GM21576 (cell line): ENCODE data around the gene PTPRK.
"Not testable (repeated sequence)": the region's sequence is repeated elsewhere in the genome, so short reads cannot be mapped to it uniquely, and the experiment has no call there.

Experiments
- ATAC-seq: cut with Tn5 transposase; IDR thresholded peaks from one replicate; pipeline ENCODE4 v1.9.1; 2021; ENCODE audit warnings: mild to moderate bottlenecking, moderate library complexity; ENCODE audit not compliant: unreplicated experiment

PTPRK gene

DNA sequence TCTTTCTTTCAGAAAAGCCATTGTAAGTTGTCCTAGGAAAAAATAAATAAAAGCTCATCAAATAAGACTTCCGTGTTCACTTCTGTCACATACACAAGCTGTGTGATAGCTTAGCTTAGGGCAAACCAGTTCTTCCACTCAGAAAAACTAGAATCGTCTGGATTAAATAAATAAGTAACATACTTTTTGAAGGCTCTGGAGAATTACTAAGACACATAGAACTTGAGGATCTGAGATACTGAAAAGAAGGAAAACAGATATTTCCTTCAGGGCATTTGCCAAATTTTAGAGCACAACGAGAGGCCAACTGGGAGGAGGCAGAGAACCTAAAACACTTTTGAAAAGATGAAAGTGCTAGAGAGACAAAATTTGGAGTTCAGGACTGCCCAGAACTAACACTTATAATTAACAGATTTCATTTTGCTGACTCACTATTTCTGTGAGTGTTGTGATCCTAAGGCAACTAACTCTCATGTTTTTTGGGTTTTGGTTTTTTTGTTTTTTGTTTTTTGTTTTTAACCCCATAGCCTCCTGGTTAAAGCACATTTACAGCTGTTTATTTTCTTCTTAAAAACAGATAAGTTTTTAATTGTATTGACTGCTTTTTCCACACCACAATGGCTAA is 580.8 kb downstream of the PTPRK start:
- ATAC-seq: no peak

DNA sequence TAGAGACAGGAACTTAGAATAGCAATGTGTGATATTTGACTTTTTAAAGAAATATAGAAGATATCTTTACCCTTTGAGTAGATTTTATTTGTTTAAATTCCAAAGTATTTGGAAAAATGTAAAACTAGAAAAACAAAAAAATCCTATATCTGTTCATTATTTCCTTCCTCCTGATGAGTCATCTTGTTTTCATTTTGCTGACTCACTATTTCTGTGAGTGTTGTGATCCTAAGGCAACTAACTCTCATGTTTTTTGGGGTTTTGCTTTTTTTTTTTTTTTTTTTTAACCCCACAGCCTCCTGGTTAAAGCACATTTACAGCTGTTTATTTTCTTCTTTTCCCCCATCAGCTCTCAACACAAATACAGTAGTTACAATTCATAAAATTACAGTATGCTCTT is 581.7 kb downstream of the PTPRK start:
- ATAC-seq: no peak

DNA sequence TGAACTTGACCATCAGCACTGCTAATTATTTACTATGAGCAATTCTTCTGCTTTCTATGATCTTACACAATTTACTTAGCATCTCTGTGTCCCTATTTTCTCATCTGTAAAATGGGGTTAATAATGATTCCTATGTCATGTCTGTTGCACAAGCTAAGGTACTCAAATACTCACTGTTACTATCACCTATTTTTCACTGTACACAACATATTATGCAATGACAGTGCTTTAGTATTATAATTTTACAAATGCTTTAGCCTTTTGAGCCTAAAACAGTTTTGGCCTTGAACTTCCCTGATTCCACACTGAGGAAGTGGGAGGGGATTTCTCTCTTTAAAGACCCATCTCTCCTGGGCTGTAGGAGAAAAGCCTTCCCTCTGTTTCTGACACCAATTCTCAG is 582.7 kb downstream of the PTPRK start:
- no peak for ATAC-seq

DNA sequence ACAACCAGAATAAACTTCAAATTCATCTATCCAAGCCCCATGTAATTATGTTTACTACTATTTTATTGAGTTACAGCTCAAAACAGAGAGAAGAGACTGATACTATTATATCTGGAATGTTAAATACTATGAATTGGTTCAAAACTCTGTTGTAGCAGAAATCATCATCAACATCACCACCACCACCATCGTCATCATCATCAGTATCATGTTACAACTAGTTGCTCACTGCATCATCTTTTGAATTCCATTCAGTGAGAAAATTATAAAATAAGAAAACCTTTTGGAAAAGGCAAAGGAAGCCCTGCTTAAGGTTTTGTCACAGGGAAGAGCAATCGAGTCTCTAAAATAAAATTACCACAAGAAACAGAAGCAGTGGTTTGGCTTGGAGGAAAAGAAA is 583.3 kb downstream of the PTPRK start:
- ATAC-seq: no peak

DNA sequence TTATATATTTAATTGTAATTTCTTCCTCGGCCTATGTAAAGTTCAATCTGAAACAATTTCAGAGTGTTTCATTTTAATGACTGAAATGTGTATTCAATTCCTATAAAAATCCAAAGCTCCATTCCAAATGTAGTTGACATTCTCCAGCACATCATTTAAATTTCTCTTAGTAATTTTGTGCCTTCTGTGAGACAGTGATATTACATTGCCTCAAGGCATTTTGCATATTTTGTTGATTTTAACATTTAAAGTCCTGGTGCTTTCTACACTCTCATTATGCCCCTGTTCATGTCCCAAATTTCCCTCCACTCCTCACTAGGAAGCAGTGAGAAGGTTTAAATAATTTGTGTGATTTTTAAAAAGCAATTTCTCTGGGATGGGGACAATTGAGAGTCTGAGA is 585.4 kb downstream of the PTPRK start:
- no peak for ATAC-seq

DNA sequence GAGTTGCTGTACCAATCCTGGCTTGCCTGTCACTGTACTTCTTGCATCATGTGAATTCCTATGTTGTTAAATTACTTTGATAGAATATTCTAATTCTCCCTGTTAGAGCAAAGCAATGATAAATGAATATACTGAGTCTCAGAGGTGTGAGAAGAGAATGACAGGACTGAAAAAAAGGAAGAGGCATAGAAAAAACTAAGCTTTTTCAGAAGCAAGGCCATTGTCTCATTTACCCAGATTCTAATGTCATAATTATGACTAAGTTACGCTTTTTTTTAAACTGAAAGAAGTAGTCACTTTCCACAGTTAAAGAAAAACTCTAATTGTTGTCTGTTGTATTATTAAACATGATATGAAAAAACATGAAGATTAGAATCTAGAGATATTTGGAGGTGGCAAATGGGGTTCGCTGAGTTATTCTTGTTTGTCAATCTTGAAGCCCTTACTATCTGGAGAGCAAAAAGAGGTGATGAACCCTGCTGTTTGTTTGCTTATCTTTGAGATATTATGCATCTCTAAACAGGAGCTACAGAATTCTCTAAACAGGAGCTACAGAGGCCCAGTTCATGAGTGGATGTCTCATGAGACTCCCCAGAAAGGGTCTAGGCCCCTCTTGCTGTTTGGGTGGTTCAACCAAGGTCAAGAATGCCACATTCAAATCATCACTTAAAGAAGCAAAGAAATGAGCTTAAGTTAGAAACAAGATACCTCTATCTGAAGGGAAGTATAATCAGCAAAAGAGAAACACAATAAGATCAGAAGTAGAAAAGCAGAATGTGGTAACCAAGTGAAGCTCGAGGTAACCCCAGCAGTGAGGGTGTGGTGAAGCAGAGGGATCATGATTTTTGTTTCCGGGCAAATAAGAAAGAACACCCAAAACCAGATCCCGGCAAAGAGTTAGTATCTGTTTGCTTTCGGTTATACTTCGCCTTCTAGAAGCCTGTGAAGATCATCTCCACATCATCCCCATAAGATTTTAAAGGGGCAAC is 586.3 kb downstream of the PTPRK start:
- ATAC-seq: no peak

DNA sequence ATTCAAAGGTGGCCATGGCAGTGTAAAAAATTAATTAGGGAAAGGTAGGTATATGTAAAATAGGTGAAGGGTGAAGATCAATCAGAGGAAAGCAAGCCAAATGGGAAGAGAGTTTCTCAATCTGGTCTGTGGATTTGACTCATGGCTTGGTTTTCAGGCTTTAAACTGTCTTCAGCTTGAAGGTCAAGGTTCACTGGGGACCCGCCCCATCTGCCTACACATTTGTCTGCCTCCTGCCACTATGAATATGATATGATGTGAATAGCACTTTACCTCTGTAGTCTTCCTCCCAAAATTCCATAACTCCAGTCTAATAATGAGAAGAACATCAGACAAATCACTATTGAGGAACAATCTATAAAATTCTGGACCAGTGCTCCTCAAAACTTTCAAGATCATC is 587.3 kb downstream of the PTPRK start:
- ATAC-seq: no peak

DNA sequence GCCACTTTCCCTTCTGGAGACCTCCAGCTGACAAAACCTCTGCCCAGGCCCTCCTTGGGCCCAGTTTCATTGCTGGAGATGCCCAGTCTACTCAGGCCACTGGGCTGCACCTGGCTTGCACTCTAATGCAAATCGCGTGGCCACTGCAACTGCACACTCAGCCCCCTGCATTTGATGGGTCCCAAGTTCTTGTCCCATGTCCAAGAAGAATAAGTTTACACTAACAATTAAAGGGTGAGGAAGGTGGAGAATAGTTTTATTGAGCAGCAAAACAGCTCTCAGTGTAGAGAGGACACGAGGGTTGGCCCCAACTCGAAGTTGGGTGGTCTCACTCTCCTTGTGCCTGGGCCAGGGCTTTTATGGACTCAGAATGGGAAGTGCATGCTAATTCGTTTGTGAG is 587.7 kb downstream of the PTPRK start:
- no peak for ATAC-seq

DNA sequence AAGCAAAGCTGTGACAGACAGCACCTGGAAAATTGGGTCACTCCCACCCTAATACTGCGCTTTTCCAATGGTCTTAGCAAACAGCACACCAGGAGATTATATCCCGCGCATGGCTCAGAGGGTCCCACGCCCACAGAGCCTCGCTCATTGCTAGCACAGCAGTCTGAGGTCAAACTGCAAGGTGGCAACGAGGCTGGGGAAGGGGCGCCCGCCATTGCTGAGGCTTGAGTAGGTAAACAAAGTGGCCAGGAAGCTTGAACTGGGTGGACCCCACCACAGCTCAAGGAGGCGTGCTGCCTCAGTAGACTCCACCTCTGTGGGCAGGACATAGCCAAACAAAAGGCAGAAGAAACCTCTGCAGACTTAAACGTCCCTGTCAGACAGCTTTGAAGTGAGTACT is 594.0 kb downstream of the PTPRK start:
- ATAC-seq: not testable (repeated sequence)

DNA sequence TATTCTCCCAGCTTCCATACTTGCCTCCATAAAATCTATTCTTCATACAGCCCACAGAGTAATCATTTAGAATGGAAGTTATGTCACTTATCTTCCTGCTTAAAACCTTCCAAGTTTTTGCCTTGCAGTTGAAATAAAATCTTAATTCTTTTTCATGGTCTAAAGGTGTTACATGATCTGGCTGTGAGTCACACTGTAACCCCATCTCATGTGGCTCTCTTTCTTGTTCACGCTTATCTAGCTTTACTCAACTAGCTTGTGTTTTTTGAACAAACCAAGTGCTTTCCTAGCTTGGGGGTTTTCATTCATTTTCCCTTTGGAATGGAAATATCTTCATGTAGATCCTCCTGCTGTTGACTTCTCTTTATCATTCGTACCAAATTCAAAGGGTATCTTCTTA is 596.0 kb downstream of the PTPRK start:
- no peak for ATAC-seq

DNA sequence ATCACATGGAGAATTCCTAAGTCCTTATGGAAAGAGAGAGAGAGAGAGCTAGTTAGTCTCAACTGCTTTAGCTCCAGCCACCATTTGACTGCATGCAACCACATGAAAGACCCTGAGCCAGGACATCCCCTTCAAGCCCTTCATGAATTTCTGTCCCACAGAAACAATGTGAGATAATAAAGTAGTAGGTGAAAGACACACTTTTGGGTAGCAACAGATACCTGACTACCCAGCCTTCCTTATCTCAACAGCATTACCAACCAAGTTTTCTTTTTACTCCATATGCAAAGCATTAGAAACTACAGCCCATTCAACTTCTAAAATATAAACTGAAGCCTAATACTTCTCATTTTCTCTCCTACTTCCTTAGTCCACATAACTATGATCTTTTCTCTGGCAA is 596.4 kb downstream of the PTPRK start:
- no peak for ATAC-seq

DNA sequence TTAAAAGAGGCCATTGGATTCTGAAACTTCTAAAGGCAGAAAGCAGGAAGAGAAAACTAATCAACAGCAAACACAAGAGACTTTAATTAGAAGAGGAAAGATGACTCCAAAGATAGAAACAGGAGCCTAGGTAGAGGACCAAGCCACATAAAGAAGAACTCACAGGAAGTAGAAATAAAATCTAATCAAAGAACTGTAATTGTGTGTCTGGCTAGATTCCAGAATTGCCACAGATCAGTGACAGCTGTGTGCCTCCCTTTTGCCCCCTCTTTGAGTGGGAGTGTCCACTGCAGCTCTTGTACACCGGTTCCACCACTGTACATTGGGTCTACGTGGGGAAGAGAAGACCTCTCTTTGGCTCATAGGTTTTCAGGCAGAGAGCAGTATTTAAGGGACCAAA is 597.3 kb downstream of the PTPRK start:
- no peak for ATAC-seq

DNA sequence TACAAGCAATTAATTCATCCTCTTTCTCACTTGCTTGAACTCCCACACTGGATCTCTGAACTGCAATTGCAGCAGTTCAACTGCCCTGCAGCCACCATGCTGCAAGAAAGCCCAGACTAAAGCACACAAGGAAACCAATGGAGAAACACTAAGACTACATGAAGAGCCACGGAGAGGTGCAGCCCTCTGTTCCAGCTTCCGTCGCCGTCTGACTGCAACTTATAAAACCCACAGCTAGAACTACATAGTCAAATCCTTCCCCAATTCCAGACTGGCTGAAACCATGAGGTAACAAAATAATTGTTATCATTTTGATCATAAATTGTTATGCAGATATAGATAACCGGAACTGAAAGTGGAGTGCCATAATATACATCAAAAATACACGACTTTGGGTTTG is 598.4 kb downstream of the PTPRK start:
- no peak for ATAC-seq

DNA sequence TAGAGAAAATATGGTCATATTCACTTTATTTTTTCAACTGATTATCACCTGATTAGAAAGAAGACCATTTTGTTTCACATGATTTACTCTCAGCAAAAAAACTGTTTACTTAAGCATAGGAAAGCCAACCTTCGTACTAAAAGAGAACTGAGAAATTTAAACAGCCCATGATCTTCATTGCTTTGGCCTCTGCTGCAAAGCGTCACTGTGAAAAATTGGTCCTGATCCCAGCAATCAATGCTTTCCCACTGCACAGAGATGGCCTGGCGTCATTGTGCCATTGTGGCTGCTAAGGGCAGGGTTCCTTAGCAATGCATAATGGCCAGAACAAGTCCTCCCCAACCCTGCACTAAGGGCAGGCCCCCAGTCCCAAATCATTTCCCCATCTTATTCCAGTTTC is 599.6 kb downstream of the PTPRK start:
- ATAC-seq: no peak
